Measurements from ENCODE around the gene CREBL2. TPM values are rescaled to one million over a fixed set of nuclear protein-coding genes. Genes with fewer than 3 reads are reported as not detected.

CREBL2 gene
- total RNA-seq, 1 experiment from 2014 or later = 18.3 TPM

- Histone ChIP-seq H2BK12ac (ENCODE audit: insufficient read length, low read depth, low read length) (no peak overlapping the region), H4K8ac (replicated peaks; ENCODE audit: insufficient read length, low read depth, low read length) (no peak overlapping the region), H3K9me3 (ENCODE audit: control insufficient read depth, low read depth, low read length) (no peaks in the 10 kb centered on the region), H4K20me1 (ENCODE audit: control insufficient read depth, insufficient read depth, insufficient read length) (no peaks in the 10 kb centered on the region), H2BK120ac (ENCODE audit: low read depth, low read length, poor library complexity, severe bottlenecking) (no peak overlapping the region), H2AK5ac (ENCODE audit: insufficient read length, low read length) (no peak overlapping the region), H2BK5ac (ENCODE audit: insufficient read length, low read length) (no peak overlapping the region), H4K5ac (ENCODE audit: insufficient read length, low read depth, low read length) (no peak overlapping the region), H3K27me3 (ENCODE audit: insufficient read depth, low read length) (no peaks in the 10 kb centered on the region), H2BK15ac (ENCODE audit: low read depth, low read length) (no peak overlapping the region), H3K23ac (ENCODE audit: insufficient read length, low read depth, low read length) (no peak overlapping the region), H3K9ac (ENCODE audit: extremely low read depth, insufficient read length, low read length) (no peak overlapping the region), H3K79me2 (ENCODE audit: insufficient read depth, low read length) (no peaks in the 10 kb centered on the region), H3K79me1 (ENCODE audit: insufficient read depth, low read depth, low read length, poor library complexity, severe bottlenecking) (no peaks in the 10 kb centered on the region), H3K4ac (ENCODE audit: low read depth, low read length) (no peak overlapping the region), H3K23me2 (ENCODE audit: insufficient read length, low read depth, low read length, poor library complexity, severe bottlenecking) (no peaks in the 10 kb centered on the region), H3K4me2 (ENCODE audit: insufficient read depth, insufficient read length, low read length) (no peak overlapping the region), H3K18ac (ENCODE audit: insufficient read length, low read depth, low read length) (no peak overlapping the region), H3K56ac (ENCODE audit: insufficient read length, low read depth, low read length) (no peak overlapping the region), H2AFZ (ENCODE audit: low read length) (no peak overlapping the region), H2BK20ac (ENCODE audit: low read depth, low read length, poor library complexity, severe bottlenecking) (no peak overlapping the region), H4K91ac (ENCODE audit: insufficient read length, low read depth, low read length) (no peak overlapping the region), H3K27ac (ENCODE audit: insufficient read length, low read depth, low read length) (no peak overlapping the region), H3K14ac (ENCODE audit: insufficient read depth, low read length) (no peak overlapping the region), H3K4me1 (ENCODE audit: insufficient read depth, low read length) (0 out of 2 replicates have a peak, but pooled peaks cover 4% of the 10 kb centered on the region), H3T11ph (ENCODE audit: low read length) (no peak overlapping the region)
- Mint-ChIP-seq H3K4me1 (peaks cover 20 to 22% of the 10 kb centered on the region in 2 experiments), H3K4me3 (no peak overlapping the region; a peak in 1 of 5 replicates), H3K36me3 (ENCODE audit: insufficient read depth in 1 of 3, low read depth in 3 of 3) (peaks cover 27 to 43% (median 37%) of the 10 kb centered on the region in 3 experiments), H3K27me3 (ENCODE audit: low read depth) (no peaks in the 10 kb centered on the region), H3K27ac (0 out of 7 replicates have a peak overlapping the region, but pooled peaks of 1 of the 3 experiments have one; percentile 55), H3K9me3 (peaks cover 11 to 14% of the 10 kb centered on the region in 2 experiments)
- TF ChIP-seq CTCF (conservative IDR thresholded peaks at IDR 0.05) = no peak
- WGBS (ENCODE audit: extremely low coverage, insufficient read length, low lambda C conversion rate) = no CpG with 5 or more reads among the region's 2 CpGs
- no peak for DNase-seq
Observed at GRCh38 chr12:12641650-12642049, 30.0 kb downstream of the CREBL2 start.
